ENCODE results near the gene RSPRY1.

GRCh38 chr16:57268804-57269800 lies 83.0 kb downstream of the RSPRY1 start:
- no peak for TF ChIP-seq CTCF (IDR thresholded peaks at IDR 0.05)
- no peak for TF ChIP-seq EP300 (IDR thresholded peaks at IDR 0.05)

Measured in esophagus muscularis mucosa (tissue), 3 donors.